HL-60/S4 treated with phorbol 12-myristate 13-acetate at 8.2 ng/mL for 4 days and 3 days (cell line): ENCODE results near the gene TELO2.

Experiments used
- in situ Hi-C: fragments of 300-500 bp; cut with MboI; formaldehyde crosslinking; loops from 2 replicates; pipeline ENCODE4 v1.15.0; 2022; ENCODE audit warnings: low sequenced_read_pairs

TELO2 gene

DNA sequence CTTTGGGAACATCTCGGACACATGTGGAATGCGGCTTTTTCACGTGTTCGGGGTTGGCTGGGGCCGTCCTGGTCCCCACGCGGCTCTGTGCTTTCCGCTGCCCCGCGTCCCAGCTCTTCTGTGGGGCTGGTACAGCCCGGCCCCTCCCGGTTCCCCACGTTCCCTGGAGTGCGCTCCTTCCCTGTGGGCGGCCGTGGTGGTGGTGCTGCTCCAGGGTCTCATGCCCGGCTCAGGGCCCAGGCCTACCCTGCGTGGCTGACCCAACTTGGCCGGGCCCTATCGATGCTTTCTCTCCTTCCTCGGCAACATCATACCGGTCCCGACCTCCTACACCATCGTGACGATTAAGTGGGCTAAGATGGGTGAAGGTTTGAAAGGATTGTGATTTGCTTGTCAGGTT, 3.3 kb downstream of the TELO2 start:
- in situ Hi-C loops, result no loop called here

DNA sequence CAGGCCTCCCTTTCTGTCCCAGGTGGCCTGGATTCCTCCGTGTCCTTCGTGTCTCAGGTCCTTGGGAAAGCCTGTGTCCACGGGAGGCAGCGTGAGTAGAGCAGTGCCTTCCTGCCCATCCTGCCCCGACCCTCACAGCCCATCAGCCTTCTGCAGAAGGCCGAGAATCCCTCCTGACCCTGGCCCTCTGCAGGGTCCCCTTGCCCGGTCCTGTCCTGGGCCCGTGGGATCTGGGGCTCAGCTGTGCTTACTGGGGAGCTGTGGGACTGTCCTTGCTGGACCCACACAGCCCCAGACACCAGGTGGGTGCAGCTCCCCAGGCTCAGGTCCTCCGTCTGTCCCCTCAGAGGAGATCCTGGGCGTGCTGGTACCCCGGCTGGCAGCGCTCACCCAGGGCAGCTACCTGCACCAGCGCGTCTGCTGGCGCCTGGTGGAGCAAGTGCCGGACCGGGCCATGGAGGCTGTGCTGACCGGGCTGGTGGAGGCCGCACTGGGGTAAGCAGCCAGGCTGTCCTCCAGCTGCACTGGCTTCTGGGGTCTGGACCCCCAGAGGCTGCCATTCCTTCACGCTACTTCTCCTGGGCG, 3.9 kb downstream of the TELO2 start:
- in situ Hi-C loops, result no loop called here

DNA sequence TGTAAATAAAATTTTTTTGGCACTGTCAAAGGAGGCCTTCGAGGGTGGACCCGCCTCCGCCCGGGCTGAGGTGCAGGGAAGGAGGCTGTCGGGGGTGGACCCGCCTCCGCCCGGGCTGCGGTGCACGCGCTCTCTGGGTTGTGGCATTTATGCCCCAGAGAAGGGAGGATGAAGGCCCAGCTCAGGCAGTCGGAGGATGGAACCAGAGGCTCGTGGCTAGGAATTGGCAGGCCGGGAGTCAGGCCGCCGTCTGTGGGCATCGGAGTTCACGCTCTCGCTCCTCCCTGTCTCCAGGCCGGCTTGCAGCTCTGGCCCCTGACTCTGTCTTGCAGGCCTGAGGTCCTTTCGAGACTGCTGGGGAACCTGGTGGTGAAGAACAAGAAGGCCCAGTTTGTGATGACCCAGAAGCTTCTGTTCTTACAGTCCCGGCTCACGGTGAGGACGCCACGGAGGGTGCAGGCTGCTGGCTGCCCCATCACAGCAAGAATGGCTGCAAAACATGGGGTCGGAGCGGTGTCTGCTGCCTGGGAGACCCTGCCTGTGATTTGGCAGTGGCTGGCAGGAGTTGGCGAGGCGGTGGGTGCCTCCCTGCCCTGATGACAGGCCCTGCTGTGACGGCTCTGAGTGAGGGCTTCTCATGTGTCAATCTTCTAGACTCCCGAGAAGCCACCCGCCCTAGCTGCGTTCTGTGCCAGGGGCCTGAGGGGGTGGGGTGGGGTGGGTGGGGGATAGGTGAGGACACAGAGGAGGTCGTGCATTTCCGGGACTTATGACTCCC, 5.9 kb downstream of the TELO2 start:
- in situ Hi-C loops, result no loop called here

DNA sequence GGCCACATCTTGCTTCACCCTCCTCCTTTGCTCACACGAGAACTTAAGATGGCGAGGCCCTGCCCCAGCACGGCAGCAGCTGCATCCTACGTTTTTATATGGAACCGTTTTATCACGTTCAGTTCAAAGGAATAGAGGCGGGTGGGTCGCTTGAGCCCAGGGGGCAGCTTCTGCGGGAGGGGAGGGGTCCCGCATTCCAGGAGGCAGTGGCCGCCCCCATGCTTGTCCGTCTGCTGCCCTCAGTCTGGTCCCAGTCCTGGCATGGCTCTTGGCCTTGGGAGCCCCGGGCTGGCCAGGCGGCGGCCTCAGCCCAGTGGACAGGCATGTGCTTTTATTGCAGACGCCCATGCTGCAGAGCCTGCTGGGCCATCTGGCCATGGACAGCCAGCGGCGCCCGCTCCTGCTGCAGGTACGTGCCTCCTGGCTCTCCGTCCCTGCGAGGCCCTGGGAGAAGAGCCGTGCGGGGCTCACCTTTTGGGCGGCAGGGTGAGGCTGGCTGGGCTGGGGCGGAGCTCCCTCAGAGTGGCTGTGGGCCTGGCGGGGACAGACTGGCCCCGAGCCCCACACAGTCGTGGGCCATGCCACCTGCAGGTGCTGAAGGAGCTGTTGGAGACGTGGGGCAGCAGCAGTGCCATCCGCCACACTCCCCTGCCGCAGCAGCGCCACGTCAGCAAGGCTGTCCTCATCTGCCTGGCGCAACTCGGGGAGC, 6.8 kb downstream of the TELO2 start:
- in situ Hi-C loops, result no loop called here

DNA sequence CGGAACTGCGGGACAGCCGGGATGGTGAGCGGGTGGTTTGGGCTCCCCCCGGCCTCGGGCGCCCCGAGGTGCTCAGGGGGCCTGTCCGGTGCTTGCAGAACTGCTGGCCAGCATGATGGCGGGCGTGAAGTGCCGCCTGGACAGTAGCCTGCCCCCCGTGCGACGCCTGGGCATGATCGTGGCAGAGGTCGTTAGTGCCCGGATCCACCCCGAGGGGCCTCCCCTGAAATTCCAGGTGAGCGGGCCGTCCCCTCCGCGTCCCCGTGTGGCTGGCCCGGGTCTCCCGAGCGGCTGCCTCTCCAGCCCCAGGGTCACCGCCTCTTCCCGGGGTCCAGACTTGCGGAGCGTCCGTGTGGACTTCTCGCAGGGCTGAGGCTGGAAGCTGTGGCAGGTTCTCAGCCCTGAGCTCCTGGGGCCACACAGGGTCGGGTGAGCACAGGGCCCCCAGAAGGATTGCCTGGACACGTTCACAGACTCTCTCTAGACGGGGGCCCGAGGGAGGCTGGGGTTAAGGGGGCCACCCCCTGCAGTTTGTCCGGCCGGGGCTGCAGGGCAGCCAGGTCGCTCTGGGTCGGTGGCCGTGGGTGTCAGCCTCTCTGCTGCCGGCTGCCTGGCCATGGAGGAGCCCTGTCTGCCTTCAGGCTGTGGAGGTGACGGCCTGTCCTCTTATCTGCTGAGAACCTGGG, 7.4 kb downstream of the TELO2 start:
- in situ Hi-C loops, result no loop called here

DNA sequence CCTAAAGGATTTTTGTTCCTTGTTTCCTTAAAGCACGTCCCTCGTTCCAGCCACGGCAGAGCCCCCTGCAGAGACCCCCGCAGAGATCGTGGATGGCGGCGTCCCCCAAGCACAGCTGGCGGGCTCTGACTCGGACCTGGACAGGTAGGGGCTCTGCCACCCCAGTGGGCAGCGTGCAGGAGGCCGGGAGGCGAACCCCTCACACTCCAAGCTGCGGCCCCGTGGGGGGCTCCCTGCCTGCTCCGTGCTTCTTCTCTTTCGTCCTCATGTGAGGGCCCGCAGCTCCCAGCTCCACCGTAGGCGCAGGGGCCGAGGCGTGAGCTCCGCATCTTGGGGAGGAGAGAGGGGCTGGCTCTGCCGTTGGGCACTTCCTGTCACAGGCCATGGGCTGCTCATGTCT, 8.5 kb downstream of the TELO2 start:
- in situ Hi-C loops, result no loop called here

DNA sequence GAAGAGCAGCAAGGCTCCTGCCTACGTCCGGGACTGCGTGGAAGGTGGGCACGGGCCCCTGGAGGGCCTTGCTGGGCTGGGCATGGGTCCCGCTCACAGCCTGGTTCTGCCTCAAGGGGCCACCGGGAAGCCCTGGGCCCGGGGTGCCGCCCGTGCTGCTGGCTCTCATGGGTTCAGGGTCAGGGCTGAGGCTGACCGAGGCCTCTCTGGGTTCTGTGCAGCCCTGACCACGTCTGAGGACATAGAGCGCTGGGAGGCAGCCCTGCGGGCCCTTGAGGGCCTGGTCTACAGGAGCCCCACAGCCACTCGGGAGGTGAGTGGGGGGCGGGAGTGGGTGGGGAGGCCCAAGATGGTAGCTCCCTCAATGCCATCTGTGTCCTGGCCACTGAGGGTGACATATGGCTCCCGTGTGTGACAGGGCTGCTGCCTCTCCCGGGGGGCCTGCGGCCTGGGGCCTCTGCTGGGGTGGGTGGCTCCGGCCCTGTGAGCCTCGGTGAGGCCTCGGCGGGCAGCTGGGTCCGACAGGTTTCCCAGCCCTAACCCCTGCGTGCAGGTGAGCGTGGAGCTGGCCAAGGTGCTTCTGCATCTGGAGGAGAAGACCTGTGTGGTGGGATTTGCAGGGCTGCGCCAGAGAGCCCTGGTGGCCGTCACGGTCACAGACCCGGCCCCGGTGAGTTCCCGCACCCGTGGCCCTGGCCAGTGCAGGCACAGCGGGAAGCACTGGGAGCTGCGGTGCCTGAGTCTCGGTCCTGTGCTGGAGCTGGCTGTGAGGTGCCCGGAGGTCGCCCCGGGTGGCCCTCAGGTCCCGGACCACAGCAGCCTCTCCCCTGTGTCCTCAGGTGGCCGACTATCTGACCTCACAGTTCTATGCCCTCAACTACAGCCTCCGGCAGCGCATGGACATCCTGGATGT, 9.2 kb downstream of the TELO2 start:
- in situ Hi-C loops, result no loop called here

DNA sequence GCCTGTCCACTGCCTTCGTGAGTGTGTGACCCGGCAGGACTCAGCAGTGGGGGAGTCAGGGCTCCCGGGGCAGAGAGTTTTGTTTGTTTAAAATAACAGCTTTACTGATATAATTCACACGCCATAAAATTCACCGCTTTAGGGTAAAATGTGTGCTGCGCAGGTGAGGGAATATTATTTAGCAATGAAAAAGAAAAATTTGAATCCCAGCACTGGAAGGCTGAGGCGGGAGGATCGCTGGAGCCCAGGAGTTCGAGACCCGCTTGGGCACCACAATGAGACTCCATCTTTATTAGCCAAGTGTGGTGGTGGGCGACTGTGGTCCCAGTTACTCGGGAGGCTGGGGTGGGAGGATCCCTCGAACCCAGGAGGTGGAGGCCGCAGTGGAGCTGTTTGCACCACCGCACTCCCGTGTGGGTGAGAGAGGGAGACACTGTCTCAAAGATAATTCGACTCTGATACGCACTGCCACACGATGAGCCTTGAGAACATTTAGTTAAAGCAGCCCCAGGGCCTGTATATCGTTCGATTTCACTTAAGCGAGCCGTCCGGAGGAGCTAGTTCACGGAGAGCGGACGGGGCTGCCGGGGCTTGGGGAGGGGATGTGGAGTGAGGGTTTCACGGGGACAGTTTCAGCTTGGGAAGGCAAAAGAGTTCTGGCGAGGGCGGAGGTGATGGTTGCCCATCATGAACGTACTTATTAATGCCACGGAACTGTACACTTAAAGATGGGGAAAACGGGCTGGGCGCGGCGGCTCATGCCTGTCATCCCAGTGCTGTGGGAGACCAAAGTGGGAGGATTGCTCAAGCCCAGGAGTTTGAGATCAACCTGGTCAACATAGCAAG, 10.2 kb downstream of the TELO2 start:
- in situ Hi-C loops, result no loop called here

DNA sequence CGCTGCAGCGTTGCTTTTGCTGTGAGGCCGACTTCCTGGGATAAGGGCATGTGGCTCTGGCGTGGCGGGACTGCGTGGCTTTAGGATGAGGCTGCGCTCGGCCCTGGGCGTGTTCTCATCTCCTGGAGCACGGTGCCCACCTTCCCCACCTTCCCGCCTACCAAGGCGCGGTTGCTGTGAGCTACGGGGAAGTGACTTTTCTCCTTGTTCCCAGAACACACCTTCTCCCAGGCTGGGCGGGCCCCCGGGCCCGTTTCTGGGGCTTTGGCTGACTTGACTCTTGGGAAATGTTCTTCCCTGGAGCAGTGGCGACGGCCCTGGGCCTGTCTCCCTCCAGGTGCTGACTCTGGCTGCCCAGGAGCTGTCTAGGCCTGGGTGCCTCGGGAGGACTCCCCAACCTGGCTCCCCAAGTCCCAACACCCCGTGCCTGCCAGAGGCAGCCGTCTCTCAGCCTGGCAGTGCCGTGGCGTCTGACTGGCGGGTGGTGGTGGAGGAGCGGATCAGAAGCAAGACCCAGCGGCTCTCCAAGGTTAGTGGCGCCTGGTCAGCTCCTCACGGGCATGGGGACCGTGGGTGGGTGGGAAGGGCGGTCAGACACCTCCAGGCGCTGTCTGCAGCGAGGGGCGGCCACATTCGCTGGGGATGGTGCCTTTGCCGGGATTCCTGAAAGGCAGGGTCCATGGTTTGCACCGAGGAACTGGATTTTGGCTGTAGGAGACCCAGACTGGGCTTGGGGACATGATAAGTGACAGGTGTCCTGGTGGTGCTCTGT, 12.1 kb downstream of the TELO2 start:
- in situ Hi-C loops, result no loop called here

DNA sequence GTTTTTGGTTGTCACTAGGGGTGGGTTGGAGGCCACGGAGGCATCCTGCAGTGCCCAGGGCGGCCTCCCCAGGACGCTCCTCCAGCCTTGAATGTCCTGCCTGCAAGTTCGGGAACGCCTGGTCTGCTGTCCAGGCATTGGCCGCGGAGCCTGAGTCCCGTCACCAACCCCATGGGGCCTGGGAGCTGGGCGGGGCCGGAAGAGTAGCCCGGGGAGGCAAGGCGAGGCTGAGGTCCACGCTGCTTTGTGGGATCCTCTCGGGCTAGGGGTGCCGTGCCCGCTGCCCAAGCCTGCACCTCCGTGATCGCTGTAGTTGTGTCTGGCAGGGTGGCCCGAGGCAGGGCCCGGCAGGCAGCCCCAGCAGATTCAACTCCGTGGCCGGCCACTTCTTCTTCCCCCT, 12.8 kb downstream of the TELO2 start:
- in situ Hi-C loops, result no loop called here

DNA sequence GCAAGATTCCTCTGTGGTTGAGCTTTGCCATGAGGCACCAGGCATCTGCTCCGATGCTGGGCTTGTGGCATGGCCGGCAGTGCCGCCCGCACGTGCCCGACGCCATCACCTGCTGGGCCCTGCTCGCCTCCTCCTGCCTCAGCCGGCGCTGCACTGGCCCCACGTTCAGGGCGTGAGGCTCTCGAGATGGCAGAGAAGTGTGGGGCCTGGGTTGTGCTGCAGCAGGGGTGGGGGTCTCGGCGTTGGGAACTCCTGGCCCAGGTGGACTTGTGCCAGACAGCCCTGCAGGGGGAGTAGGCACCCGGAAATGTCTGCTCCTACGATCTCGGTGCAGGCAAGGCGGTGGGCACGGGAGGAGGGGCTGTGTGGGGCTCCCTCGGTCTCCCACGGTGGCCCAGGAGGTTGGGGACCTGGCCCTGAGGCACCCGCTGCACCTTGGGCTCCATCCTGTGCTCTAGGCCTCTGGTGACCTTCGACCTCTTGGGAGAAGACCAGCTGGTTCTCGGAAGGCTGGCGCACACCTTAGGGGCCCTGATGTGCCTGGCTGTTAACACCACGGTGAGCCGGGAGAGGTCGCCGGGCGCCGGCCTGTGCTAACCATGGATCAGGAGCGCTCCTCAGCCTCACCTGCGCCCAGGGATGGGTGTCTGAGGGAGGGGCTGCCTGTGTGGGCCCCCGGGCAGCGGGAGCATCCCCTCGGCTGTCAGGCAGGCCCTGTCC, 13.5 kb downstream of the TELO2 start:
- in situ Hi-C loops, result no loop called here

DNA sequence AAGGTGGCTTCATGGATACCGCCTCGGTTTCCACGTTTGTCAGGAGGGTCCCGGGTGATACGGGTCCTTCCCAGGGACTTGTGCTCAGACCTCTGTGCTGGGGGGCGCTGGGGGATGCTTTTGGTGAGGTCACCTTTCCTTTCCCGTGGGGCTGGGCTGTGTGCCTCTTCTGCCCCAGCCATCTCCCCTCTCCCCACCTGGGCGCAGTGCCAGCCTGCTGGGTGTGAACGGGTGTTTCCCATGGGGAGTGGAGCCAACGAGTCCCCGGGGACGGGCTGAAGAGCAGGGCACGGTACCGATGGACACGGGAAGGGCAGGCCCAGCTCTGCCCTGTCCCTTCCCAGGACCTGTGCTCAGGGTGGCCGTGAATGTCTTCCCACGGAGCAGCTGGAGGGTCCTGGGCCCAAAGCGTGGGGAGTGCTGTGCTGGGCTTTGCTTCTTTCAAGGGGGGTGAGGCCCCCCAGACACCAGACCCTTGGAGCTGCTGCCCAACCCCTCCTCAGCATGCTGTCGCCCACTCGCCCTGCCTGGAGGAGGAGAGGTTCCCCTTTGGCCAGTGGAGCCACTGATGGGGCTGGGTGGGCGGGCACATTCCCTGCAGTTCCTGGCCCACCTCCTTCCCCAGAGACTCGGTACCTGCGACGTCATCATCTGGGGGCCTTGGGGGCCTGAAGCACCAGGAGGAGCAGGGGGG, 15.5 kb downstream of the TELO2 start:
- in situ Hi-C loops, result no loop called here

DNA sequence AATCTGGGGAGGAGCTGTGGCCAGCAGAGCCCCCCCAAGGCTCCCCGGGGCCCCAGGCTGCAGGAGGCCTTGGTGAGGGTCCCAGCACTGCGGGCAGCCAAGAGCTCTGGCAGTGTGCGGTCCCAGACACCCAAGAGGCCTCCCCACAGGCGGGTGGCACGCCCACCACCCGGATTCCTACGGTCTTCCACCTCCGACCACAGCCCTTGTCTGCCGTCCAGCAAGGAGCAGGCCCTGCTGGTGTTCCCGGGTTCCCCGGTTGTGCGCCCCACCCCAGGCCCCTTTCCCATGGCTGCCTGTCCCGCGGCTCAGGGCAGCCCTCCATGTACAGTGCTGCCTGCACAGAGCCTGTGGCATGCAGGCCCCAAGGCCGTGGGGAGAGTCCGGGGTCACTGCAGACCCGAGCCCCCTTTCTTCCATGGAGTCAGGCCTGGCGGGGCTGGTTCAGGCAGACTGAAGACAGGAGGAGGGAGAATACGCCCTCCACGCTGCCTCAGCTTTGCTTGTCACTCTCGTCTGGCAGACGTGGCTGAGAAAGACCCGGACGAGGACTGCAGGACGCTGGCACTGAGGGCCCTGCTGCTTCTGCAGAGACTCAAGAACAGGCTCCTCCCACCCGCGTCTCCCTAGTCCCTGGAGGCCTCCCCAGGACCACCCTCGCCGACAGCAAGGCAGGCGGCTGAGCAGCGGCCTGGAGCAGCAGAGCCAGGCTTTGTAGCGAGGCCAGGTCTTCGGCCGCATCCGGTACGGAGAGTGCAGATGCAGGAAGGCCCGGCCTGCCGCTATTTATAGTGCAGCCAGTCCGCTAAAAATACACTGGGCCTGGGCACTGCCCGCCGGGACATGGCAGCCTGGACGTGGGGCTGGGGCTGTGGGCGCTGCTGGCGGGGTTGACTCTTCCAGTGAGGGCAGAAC, 16.4 kb downstream of the TELO2 start:
- in situ Hi-C loops, result no loop called here

DNA sequence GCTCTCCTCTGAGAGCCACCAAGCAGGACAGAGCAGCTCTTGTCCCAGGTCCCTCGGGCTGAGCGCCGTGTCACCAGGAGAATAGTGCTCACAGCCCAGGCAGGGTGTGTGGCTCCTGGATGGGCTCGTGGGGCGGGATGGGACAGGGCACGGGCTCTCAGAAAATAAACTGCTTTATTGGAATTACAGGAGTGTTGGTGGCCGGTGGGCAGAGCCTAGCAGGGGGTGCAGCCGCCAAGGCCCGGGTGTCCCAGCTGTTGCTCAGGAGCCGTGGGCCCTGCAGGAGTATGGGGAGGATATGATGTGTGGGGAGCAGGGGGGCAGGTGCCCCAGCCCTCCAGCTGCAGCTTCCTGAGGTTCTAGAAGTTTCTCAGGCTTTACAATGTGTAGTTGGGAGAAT, 17.1 kb downstream of the TELO2 start:
- in situ Hi-C loops, result no loop called here

DNA sequence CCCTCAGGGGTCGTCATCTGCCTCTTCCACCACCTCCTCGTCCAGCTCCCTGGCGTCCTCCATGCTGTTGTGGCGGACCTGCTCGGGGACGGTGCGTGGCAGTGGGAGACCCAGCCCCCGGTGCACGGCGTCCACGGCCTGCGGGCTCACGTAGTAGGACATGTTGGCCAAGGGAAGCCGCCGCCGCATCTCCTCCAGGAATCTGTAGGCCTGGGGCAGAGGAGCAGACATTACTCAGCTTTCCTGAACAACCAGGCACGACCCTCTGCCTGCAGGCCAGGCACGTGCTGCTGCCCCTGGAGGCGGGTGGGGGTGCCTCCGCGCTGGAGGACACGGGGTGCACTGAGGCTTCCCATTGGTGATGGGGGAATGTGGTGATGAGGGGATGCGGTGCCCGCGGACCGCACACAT, 17.8 kb downstream of the TELO2 start:
- in situ Hi-C loops, result no loop called here

DNA sequence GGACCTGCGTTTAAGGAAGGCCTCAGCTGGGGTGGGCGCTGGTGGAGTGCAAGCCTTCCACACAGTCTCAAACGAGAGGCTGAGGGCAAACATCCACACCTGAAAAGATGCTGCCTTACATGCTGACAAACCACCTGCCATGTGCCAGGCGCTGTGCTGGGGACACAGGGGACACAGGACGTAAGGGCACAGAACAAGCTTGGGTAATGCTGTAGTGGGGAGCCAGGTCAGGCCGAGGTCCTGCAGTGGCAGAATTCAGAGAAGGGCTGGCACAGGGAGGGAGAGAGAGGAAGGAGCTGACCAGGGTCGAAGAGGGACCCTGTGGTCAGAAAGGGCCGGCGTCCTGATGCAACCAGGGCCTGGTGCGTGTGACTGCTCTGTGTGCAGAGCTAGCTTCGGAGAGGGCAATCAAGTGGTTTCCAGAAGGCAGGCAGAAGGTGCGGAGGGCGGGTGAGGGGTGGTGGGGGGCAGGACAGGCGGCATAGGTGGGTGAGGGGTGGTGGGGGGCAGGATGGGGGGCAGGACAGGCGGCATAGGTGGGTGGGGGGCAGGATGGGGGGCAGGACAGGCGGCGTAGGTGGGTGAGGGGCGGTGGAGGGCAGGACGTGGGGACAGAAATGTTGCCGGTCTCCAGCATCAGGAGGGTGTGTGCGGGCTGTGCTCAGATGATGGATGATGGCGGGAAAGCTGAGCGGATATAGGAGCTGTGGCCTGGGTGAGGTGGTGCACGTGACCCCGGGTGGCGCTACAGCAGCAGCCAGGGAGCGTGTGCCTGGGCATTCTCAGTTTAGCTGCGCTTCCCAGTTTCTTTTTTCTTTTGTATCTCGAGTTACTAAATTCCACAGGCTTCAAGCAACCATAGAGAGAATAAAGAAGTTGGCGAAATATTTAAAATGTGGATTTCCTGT, 18.8 kb downstream of the TELO2 start:
- in situ Hi-C loops, result no loop called here
